Chondrocyte (in vitro differentiated cells): ENCODE measurements around the gene NEUROD2. TPM values are rescaled to one million over a fixed set of nuclear protein-coding genes. Genes with fewer than 3 reads are reported as not detected.

Experiments used
- DNase-seq: peaks from one replicate; pipeline ENCODE4 v3.0.0; 2021; ENCODE audit warnings: mixed read lengths, low spot score
- H3K27ac Mint-ChIP-seq: one replicate; pipeline ENCODE4 v1.8.0; 2021; ENCODE audit warnings: mild to moderate bottlenecking, moderate library complexity, mixed read lengths; ENCODE audit not compliant: unreplicated experiment
- H3K27me3 Mint-ChIP-seq: 2 replicates; pipeline ENCODE4 v1.8.0; 2021; ENCODE audit warnings: low read depth, mixed read lengths
- H3K36me3 Mint-ChIP-seq: 2 replicates; pipeline ENCODE4 v1.8.0; 2021; ENCODE audit warnings: low read depth, mixed read lengths
- H3K4me1 Mint-ChIP-seq: 2 replicates; pipeline ENCODE4 v1.8.0; 2021; ENCODE audit warnings: low read depth, mild to moderate bottlenecking, mixed read lengths
- H3K4me3 Mint-ChIP-seq: one replicate; pipeline ENCODE4 v1.8.0; 2021; ENCODE audit warnings: mild to moderate bottlenecking, moderate library complexity, mixed read lengths; ENCODE audit not compliant: unreplicated experiment
- H3K9me3 Mint-ChIP-seq: 2 replicates; pipeline ENCODE4 v1.8.0; 2021; ENCODE audit warnings: low read depth, mixed read lengths
- total RNA-seq: library from RNA; stranded (reverse); gene quantifications from 3 replicates; pipeline ENCODE4 v1.2.1, GENCODE V29; 2021
- TF ChIP-seq, protein P1 (sequence below): fragments of 200-600 bp; sonication (generic); IDR thresholded peaks from 2 replicates; pipeline ENCODE4 v1.5.0; 2021; ENCODE audit warnings: antibody characterized with exemption, mild to moderate bottlenecking, moderate library complexity

Gene NEUROD2
- total RNA-seq, 1 donor from 2014 or later = not detected

DNA sequence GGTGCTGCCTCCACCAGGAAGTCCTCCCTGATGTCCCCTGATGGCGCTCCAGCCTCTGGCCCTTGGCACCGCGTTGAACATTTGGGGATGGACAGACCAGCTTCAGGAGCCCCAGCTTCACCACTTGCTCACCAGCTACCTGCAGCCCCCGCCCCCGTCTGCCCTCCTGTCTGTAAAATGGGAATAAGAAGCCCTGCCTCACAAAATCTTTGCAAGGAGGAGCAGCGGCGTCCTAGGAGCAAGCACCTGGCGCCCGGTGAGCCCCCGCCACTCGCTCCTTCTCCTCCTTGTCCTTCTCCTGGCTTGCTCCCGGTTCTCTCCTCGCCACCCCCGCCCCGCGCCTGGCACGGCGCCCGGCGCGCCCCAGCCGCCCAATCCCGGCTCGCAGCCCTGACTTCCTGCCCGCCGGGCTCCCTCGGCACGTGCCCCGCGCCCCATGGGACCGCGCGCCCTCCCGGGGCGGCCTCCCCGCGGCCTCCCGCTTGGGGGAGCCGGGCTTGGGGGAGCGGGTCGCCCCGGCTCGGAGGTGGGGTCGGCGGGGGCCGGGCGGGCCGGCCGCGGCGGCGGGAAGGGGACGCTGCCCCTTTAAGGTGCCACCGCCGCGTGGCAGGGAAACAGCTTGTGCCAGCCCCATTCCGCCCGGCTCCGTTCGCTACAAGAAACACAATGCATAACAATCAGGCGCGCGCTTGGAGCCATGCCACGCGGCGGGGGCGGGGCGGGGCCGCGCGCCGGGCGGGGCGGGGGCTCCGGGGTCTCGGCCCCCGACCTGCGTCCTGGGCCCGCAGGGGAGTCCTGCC lies 9.9 kb upstream of the NEUROD2 start:
- H3K27ac Mint-ChIP-seq = no peak overlapping the region
- H3K4me1 Mint-ChIP-seq = peaks cover 12% of the 10 kb centered on the region
- TF ChIP-seq, protein P1, sequence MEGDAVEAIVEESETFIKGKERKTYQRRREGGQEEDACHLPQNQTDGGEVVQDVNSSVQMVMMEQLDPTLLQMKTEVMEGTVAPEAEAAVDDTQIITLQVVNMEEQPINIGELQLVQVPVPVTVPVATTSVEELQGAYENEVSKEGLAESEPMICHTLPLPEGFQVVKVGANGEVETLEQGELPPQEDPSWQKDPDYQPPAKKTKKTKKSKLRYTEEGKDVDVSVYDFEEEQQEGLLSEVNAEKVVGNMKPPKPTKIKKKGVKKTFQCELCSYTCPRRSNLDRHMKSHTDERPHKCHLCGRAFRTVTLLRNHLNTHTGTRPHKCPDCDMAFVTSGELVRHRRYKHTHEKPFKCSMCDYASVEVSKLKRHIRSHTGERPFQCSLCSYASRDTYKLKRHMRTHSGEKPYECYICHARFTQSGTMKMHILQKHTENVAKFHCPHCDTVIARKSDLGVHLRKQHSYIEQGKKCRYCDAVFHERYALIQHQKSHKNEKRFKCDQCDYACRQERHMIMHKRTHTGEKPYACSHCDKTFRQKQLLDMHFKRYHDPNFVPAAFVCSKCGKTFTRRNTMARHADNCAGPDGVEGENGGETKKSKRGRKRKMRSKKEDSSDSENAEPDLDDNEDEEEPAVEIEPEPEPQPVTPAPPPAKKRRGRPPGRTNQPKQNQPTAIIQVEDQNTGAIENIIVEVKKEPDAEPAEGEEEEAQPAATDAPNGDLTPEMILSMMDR = no peak
- DNase-seq = no peak
- peak overlapping the region; percentile 78 for H3K4me3 Mint-ChIP-seq
- H3K36me3 Mint-ChIP-seq = no peaks in the 10 kb centered on the region
- H3K9me3 Mint-ChIP-seq = no peaks in the 10 kb centered on the region
- peaks cover 18% of the 10 kb centered on the region for H3K27me3 Mint-ChIP-seq

DNA sequence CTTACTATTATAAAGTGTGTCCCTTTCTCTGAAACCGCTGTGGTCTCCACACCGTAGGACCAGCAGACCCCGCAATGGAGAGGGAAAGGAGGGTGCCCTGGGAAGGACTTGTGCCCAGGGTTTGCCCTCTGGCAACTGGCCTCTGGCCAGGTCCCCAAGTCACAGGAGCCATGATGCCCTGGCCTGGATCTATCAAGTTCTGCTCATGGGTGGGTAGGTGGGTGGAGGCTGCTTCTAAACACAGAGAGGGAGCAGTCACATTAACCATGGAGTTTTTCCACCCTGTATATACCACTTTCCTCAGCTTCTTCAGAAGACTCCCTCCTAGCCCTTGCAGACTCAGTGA lies 9.4 kb upstream of the NEUROD2 start:
- peaks cover 18% of the 10 kb centered on the region for H3K27me3 Mint-ChIP-seq
- no peaks in the 10 kb centered on the region for H3K9me3 Mint-ChIP-seq
- TF ChIP-seq, protein P1 = no peak

DNA sequence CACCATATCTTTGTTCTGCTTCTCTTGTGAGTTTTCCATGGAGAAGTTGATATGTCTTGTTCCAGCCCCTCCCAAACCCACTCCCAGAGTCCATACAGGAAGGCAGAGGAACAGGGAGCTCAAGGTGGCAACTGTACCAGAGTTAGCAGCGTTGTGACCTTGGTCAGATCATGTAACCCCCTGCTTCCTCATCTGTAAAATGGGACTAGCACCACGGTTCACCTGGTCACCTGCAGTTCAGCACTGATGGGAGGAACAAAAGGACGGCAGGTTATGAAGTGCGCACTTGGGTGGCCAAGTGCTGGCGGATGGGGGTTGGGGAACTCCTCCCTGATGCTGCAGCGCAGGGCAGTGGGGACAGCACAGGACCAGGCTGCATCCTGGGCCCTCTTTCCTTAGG lies 7.7 kb upstream of the NEUROD2 start:
- peaks cover 26% of the 10 kb centered on the region for H3K27me3 Mint-ChIP-seq
- no peak overlapping the region for H3K4me3 Mint-ChIP-seq
- no peaks in the 10 kb centered on the region for H3K36me3 Mint-ChIP-seq
- no peaks in the 10 kb centered on the region for H3K9me3 Mint-ChIP-seq
- no peak for DNase-seq
- H3K4me1 Mint-ChIP-seq = peaks cover 5% of the 10 kb centered on the region
- TF ChIP-seq, protein P1 = no peak
- H3K27ac Mint-ChIP-seq = no peak overlapping the region

More for the DNA sequence above, 9.4 kb upstream of the NEUROD2 start:
- Mint-ChIP-seq H3K36me3 (no peaks in the 10 kb centered on the region), H3K27ac (no peak overlapping the region), H3K4me1 (peaks cover 8% of the 10 kb centered on the region), H3K4me3 (peak overlapping the region; percentile 60)
- DNase-seq = no peak

DNA sequence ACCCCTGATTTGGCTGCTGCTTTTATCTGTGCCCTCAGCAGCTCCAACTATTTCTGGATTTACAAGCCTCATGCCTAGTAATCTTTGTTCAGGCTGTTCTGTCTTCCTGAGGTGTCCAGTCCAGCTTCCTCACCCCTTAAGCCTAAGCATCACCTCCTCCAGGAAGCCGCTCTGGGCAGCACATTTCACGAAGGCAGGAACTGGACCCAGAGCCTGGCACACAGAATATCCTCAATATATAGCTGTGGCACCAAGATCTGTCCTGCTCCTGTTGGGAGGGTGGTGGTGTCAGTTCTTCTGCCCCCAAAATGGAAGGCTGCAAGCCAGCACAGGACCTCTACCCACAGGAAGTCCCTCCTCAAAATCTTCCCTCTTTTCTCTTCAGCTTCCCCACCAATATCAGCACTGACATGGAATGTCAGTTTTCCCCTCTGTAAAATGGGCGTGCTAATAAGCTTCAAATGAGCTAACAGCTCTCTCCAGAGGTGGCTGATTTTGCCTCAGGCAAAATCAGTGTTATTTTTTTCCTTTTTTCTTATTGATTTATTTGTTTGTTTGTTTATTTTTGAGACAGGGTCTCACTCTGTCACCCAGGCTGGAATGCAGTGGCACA lies 6.9 kb upstream of the NEUROD2 start:
- H3K4me1 Mint-ChIP-seq = peaks cover 5% of the 10 kb centered on the region

DNA sequence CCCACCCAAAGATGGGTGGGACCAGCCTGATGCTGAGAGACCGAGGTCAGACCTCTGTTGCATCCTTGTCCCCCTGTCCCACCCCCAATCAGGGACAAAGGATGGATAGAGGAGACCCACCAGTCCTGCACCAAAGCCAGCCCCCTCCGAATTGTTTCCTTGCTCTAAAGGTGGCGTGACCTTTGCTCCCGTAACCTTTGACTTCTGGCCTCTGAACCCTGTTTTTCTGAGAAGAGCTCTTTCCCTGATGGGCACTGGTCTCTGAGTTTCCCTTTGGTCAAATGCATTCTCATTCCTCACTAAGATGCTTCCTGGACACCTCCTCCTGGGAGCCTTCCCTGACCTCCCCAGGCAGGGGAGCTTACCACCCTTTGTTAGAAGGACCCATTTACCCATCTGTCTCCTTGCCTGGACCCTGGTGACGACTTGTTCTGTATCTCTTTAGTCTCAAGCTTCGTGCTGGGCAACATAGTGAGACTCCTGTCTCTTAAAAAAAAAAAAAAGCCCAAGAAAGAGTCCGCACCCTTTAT lies 5.3 kb upstream of the NEUROD2 start:
- Mint-ChIP-seq H3K9me3 (no peaks in the 10 kb centered on the region), H3K4me3 (no peak overlapping the region), H3K27me3 (peaks cover 41% of the 10 kb centered on the region)

More for the DNA sequence above, 6.9 kb upstream of the NEUROD2 start:
- Mint-ChIP-seq H3K4me3 (no peak overlapping the region), H3K27me3 (peaks cover 28% of the 10 kb centered on the region), H3K36me3 (no peaks in the 10 kb centered on the region), H3K9me3 (no peaks in the 10 kb centered on the region), H3K27ac (no peak overlapping the region)
- TF ChIP-seq, protein P1 = no peak
- no peak for DNase-seq

More for the DNA sequence above, 5.3 kb upstream of the NEUROD2 start:
- Mint-ChIP-seq H3K27ac (no peak overlapping the region), H3K36me3 (no peaks in the 10 kb centered on the region), H3K4me1 (no peaks in the 10 kb centered on the region)
- DNase-seq = no peak
- TF ChIP-seq, protein P1 = no peak
